Fibroblast of lung (primary cell): Measurements from ENCODE around the gene TNFSF15. TPM values are rescaled to one million over a fixed set of nuclear protein-coding genes. Genes with fewer than 3 reads are reported as not detected.

Experiments
- DNase-seq, 2 donors: peaks; one replicate each; pipeline versions ENCODE4 v3.0.0 to v3.0.0-alpha.2; 2010; ENCODE audit warnings: low read depth in 2 of 2
- H2AFZ ChIP-seq: 2 replicates; pipeline ENCODE4 v1.5.1; 2012; ENCODE audit warnings: low read length, control low read depth, inconsistent platforms
- H3K27ac ChIP-seq: 2 replicates; pipeline ENCODE4 v1.5.1; 2011; ENCODE audit warnings: low read length, control low read depth; ENCODE audit not compliant: insufficient read depth
- H3K27me3 ChIP-seq: 2 replicates; pipeline ENCODE4 v1.5.1; 2011; ENCODE audit warnings: mild to moderate bottlenecking, low read length; ENCODE audit not compliant: control insufficient read depth, insufficient read depth
- H3K36me3 ChIP-seq: 2 replicates; pipeline ENCODE4 v1.5.1; 2011; ENCODE audit warnings: low read length; ENCODE audit not compliant: control insufficient read depth, insufficient read depth
- H3K4me1 ChIP-seq: 2 replicates; pipeline ENCODE4 v1.5.1; 2011; ENCODE audit warnings: low read length; ENCODE audit not compliant: control insufficient read depth, insufficient read depth; ENCODE audit errors: extremely low read depth
- H3K4me2 ChIP-seq: 2 replicates; pipeline ENCODE4 v1.5.1; 2011; ENCODE audit warnings: low read length, control low read depth; ENCODE audit not compliant: insufficient read depth; ENCODE audit errors: extremely low read depth
- H3K4me3 ChIP-seq, 4 experiments: fragments of 200-600 bp in 1 of 4; sonication (generic) in 1 of 4; replicated peaks in 1 of 4; 2 replicates each; pipeline ENCODE4 v1.5.1; 2011 to 2016; ENCODE audit warnings: low read length in 4 of 4, low read depth in 3 of 4, mild to moderate bottlenecking in 3 of 4, control low read depth in 2 of 4, inconsistent platforms in 1 of 4, mixed read lengths in 1 of 4; ENCODE audit not compliant: insufficient read depth in 1 of 4; ENCODE audit errors: control extremely low read depth in 1 of 4
- H3K79me2 ChIP-seq: 2 replicates; pipeline ENCODE4 v1.5.1; 2012; ENCODE audit warnings: mild to moderate bottlenecking, low read length, inconsistent platforms; ENCODE audit not compliant: control insufficient read depth, insufficient read depth
- H3K9ac ChIP-seq: 2 replicates; pipeline ENCODE4 v1.5.1; 2011; ENCODE audit warnings: mild to moderate bottlenecking, low read length, control low read depth; ENCODE audit not compliant: insufficient read depth
- H3K9me3 ChIP-seq: 2 replicates; pipeline ENCODE4 v1.5.1; 2012; ENCODE audit warnings: low read depth, low read length; ENCODE audit not compliant: control insufficient read depth, insufficient read depth
- H4K20me1 ChIP-seq: 2 replicates; pipeline ENCODE4 v1.5.1; 2011; ENCODE audit warnings: low read length; ENCODE audit not compliant: control insufficient read depth, insufficient read depth; ENCODE audit errors: extremely low read depth
- CTCF ChIP-seq, 2 donors: IDR thresholded peaks in 1 of 2; conservative IDR thresholded peaks in 1 of 2; 1 replicate in 1 of 2; 2 replicates in 1 of 2; pipeline ENCODE4 v1.5.1; 2011 to 2012; ENCODE audit warnings: low read length in 2 of 2, control low read depth in 1 of 2, inconsistent platforms in 1 of 2, low read depth in 1 of 2, mild to moderate bottlenecking in 1 of 2
- EZH2 ChIP-seq: IDR thresholded peaks from 2 replicates; pipeline ENCODE4 v1.5.1; 2012; ENCODE audit warnings: low read length, control low read depth, mild to moderate bottlenecking; ENCODE audit errors: missing control alignments
- polyA plus RNA-seq, 2 donors: library from polyadenylated mRNA; depleted of rRNA in 1 of 2; stranded (reverse) in 1 of 2; unstranded in 1 of 2; fragments of >200 nt; gene quantifications; 2 replicates each; pipeline ENCODE4 v1.2.1, GENCODE V29; 2011 to 2012; ENCODE audit warnings: missing spikeins in 1 of 2
- total RNA-seq: library from RNA; depleted of rRNA; stranded (reverse); fragments of >200 nt; gene quantifications from 2 replicates; pipeline ENCODE4 v1.2.1, GENCODE V29; 2014

TNFSF15 gene
- total and polyA plus RNA-seq, 2 donors (not counting 1 experiment from before 2014, with no cell fraction given), result 0.33 to 0.76 TPM

- Histone ChIP-seq H3K4me2 (no peak overlapping the region), H3K4me1 (no peaks in the 10 kb centered on the region), H3K36me3 (no peaks in the 10 kb centered on the region), H3K79me2 (no peaks in the 10 kb centered on the region), H2AFZ (no peak overlapping the region), H3K9ac (no peak overlapping the region), H3K27me3 (no peaks in the 10 kb centered on the region), H4K20me1 (no peaks in the 10 kb centered on the region), H3K4me3 (no peak overlapping the region), H3K9me3 (no peaks in the 10 kb centered on the region), H3K27ac (no peak overlapping the region)
- TF ChIP-seq CTCF (conservative IDR thresholded peaks at IDR 0.05 in 1 of 2, IDR thresholded peaks at IDR 0.05 in 1 of 2; ENCODE audit: low read depth in 1 of 2, low read length in 2 of 2) (no peak), EZH2 (no peak)
- peak in 1 of 2 donors; percentile 57 for DNase-seq
Observed at GRCh38 chr9:114829574-114830440, 24.0 kb upstream of the TNFSF15 start.

GRCh38 chr9:114828303-114828650 lies 22.4 kb upstream of the TNFSF15 start:
- Histone ChIP-seq H4K20me1 (no peaks in the 10 kb centered on the region), H3K4me1 (no peaks in the 10 kb centered on the region), H3K36me3 (no peaks in the 10 kb centered on the region), H3K4me2 (no peak overlapping the region), H3K4me3 (no peak overlapping the region), H3K27me3 (no peaks in the 10 kb centered on the region), H3K27ac (no peak overlapping the region), H3K9me3 (no peaks in the 10 kb centered on the region), H3K79me2 (no peaks in the 10 kb centered on the region), H3K9ac (no peak overlapping the region), H2AFZ (no peak overlapping the region)
- no peak for DNase-seq
- TF ChIP-seq CTCF (conservative IDR thresholded peaks at IDR 0.05 in 1 of 2, IDR thresholded peaks at IDR 0.05 in 1 of 2; ENCODE audit: low read depth in 1 of 2, low read length in 2 of 2) (no peak), EZH2 (no peak)

GRCh38 chr9:114827641-114828302 lies 21.9 kb upstream of the TNFSF15 start:
- no peak overlapping the region for H3K27ac ChIP-seq

More at GRCh38 chr9:114827641-114828302, 21.9 kb upstream of the TNFSF15 start:
- H3K9me3 ChIP-seq, result no peaks in the 10 kb centered on the region
- TF ChIP-seq CTCF (conservative IDR thresholded peaks at IDR 0.05 in 1 of 2, IDR thresholded peaks at IDR 0.05 in 1 of 2; ENCODE audit: low read depth in 1 of 2, low read length in 2 of 2) (no peak), EZH2 (no peak)
- H3K27me3 ChIP-seq, result no peaks in the 10 kb centered on the region
- no peak overlapping the region for H3K4me3 ChIP-seq
- no peak overlapping the region for H2AFZ ChIP-seq
- DNase-seq, result no peak
- H3K36me3 ChIP-seq, result no peaks in the 10 kb centered on the region
- H3K4me1 ChIP-seq, result no peaks in the 10 kb centered on the region
- no peak overlapping the region for H3K9ac ChIP-seq
- no peak overlapping the region for H3K4me2 ChIP-seq
- no peaks in the 10 kb centered on the region for H3K79me2 ChIP-seq
- H4K20me1 ChIP-seq, result no peaks in the 10 kb centered on the region
